Measurements from ENCODE around the gene INPPL1. TPM values are rescaled to one million over a fixed set of nuclear protein-coding genes. Genes with fewer than 3 reads are reported as not detected.

The INPPL1 gene
- polyA plus RNA-seq, 1 donor (not counting 4 experiments of a cell fraction or from before 2014, with no cell fraction given) = 44.0 TPM

DNA sequence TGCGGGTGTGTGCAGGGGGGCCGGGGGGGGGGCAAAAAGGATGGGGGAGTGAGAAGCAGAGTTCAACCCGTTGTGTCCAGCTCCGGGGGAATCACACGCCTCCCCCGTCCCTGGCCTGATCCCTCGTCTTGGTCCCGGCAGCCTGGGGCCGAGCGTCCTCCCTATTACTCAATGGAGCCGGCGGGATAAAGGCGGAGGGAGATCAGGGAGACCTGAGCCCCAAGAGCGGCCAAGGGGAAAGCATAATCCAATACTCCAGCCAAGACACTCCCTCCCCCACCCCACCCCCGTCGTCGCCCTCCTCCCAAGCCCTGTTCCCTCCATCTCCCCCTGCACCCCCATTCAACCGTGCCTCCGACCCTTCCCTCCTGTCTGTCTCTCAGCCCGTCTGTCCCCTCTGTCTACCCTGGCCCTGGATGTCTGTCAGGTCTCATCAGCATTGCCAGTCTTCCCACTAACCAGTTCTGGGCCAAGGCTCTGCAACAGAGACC, 16.8 kb downstream of the INPPL1 start:
- Histone ChIP-seq H2AFZ (ENCODE audit: control insufficient read depth, low read length) (no peak overlapping the region), H3K9ac (ENCODE audit: control insufficient read depth, extremely low read depth, insufficient read depth, low read length) (no peak overlapping the region), H3K79me2 (ENCODE audit: control insufficient read depth, insufficient read depth, low read length) (no peaks in the 10 kb centered on the region), H3K4me2 (ENCODE audit: control insufficient read depth, extremely low read depth, insufficient read depth, low read depth, low read length) (no peak overlapping the region), H3K9me1 (ENCODE audit: control insufficient read depth, extremely low read depth, insufficient read depth, low read length) (no peaks in the 10 kb centered on the region), H3K27me3 (ENCODE audit: control insufficient read depth, extremely low read depth, insufficient read depth, low read length) (peaks cover 54% of the 10 kb centered on the region), H3K36me3 (ENCODE audit: control insufficient read depth in 2 of 2, extremely low read depth in 1 of 2, insufficient read depth in 2 of 2, low read length in 2 of 2) (peaks cover 8 to 12% of the 10 kb centered on the region in 2 experiments), H3K4me1 (ENCODE audit: control insufficient read depth, extremely low read depth, insufficient read depth, low read length) (peaks cover 6% of the 10 kb centered on the region), H3K4me3 (ENCODE audit: control insufficient read depth in 2 of 3, extremely low read depth in 1 of 3, insufficient read depth in 2 of 3, low read depth in 1 of 3, low read length in 3 of 3) (no peak overlapping the region), H4K20me1 (ENCODE audit: control insufficient read depth, extremely low read depth, insufficient read depth, low read length) (peaks cover 4% of the 10 kb centered on the region), H3K9me3 (ENCODE audit: control insufficient read depth, low read depth, low read length) (no peaks in the 10 kb centered on the region), H3K27ac (ENCODE audit: control insufficient read depth, insufficient read depth, low read length) (no peak overlapping the region)
- DNase-seq (ENCODE audit: low read depth, low spot score) (no peak), FAIRE-seq (no peak)
- TF ChIP-seq EZH2 (IDR thresholded peaks at IDR 0.05; ENCODE audit: low read length) (no peak), CTCF (optimal IDR thresholded peaks at IDR 0.05 in 1 of 3, IDR thresholded peaks at IDR 0.05 in 1 of 3, conservative IDR thresholded peaks at IDR 0.05 in 1 of 3; ENCODE audit: extremely low read depth in 1 of 3, insufficient read depth in 2 of 3, low read length in 3 of 3) (no peak)
- dilution Hi-C loops (cut with MboI; ENCODE audit: extremely low pct_ligation_motif_present, low sequenced_read_pairs) = no loop called here

- H3K27me3 ChIP-seq (ENCODE audit: control insufficient read depth, extremely low read depth, insufficient read depth, low read length) = peaks cover 61% of the 10 kb centered on the region
- H2AFZ ChIP-seq (ENCODE audit: control insufficient read depth, low read length) = no peak overlapping the region
- peaks cover 7 to 12% of the 10 kb centered on the region in 2 experiments for H3K36me3 ChIP-seq (ENCODE audit: control insufficient read depth in 2 of 2, extremely low read depth in 1 of 2, insufficient read depth in 2 of 2, low read length in 2 of 2)
- DNase-seq (ENCODE audit: low read depth, low spot score) (no peak), FAIRE-seq (no peak)
- H4K20me1 ChIP-seq (ENCODE audit: control insufficient read depth, extremely low read depth, insufficient read depth, low read length) = peaks cover 4% of the 10 kb centered on the region
- peaks cover 6% of the 10 kb centered on the region for H3K4me1 ChIP-seq (ENCODE audit: control insufficient read depth, extremely low read depth, insufficient read depth, low read length)
- no peaks in the 10 kb centered on the region for H3K79me2 ChIP-seq (ENCODE audit: control insufficient read depth, insufficient read depth, low read length)
- dilution Hi-C loops (cut with MboI; ENCODE audit: extremely low pct_ligation_motif_present, low sequenced_read_pairs) = no loop called here
- H3K9me3 ChIP-seq (ENCODE audit: control insufficient read depth, low read depth, low read length) = no peaks in the 10 kb centered on the region
- no peaks in the 10 kb centered on the region for H3K9me1 ChIP-seq (ENCODE audit: control insufficient read depth, extremely low read depth, insufficient read depth, low read length)
- H3K27ac ChIP-seq (ENCODE audit: control insufficient read depth, insufficient read depth, low read length) = no peak overlapping the region
- no peak overlapping the region for H3K9ac ChIP-seq (ENCODE audit: control insufficient read depth, extremely low read depth, insufficient read depth, low read length)
- H3K4me2 ChIP-seq (ENCODE audit: control insufficient read depth, extremely low read depth, insufficient read depth, low read depth, low read length) = no peak overlapping the region
- no peak for TF ChIP-seq EZH2 (IDR thresholded peaks at IDR 0.05; ENCODE audit: low read length)
- TF ChIP-seq CTCF (optimal IDR thresholded peaks at IDR 0.05 in 1 of 3, IDR thresholded peaks at IDR 0.05 in 1 of 3, conservative IDR thresholded peaks at IDR 0.05 in 1 of 3; ENCODE audit: extremely low read depth in 1 of 3, insufficient read depth in 2 of 3, low read length in 3 of 3) = no peak
- H3K4me3 ChIP-seq (ENCODE audit: control insufficient read depth in 2 of 3, extremely low read depth in 1 of 3, insufficient read depth in 2 of 3, low read depth in 1 of 3, low read length in 3 of 3) = no peak overlapping the region
Measured at GRCh38 chr11:72242141-72242540, 17.6 kb downstream of the INPPL1 start.
